Measurements from ENCODE around the gene PLEKHM3. TPM values are rescaled to one million over a fixed set of nuclear protein-coding genes. Genes with fewer than 3 reads are reported as not detected.

Gene PLEKHM3
- total and polyA plus RNA-seq, 2 experiments from 2014 or later = 3.9 to 8.8 TPM

DNA sequence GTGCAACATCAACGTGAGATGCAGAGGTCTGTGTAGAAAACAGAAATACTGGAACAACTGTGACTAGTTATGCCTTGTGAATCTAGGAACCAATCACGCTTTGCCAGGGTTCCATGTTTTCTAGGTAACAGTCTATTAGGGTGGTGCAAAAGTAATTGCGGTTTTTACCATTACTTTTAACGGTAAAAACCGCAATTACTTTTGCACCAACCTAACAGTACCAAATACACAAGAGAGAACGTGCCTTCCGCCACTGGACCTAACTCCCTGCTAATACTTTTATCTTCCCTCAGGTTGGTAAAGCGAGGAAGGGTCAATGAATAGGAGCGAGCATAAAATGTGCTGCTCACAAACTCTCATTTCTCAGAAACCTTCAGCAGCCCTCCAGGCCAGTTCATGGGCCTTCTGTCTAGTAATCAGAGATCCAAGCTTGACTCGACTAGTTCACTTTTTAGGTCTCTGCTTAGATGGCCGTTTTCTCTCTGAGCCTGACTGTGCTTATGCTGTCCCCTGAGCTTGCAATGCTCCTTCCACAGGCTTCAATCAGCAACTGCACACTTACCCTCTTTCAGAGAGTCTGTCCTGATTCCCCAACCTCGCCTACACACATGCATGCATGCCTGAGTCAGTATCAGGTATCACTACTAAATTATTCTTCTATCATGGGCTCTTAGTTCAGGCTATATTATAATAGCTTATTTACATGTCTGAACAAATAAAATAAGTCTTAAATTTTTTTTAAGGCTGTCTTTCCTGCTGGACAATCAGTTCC lies 47.0 kb downstream of the PLEKHM3 start:
- Histone ChIP-seq H3K4me3 (no peak overlapping the region), H3K9me2 (ENCODE audit: insufficient read depth) (no peaks in the 10 kb centered on the region), H3K4me1 (ENCODE audit: insufficient read depth) (no peaks in the 10 kb centered on the region), H3K27ac (ENCODE audit: low read depth) (no peak overlapping the region; the same call in 1 of the 2 replicates), H2AFZ (no peak overlapping the region), H3K4me2 (no peak overlapping the region), H3F3A (replicated peaks; ENCODE audit: low read depth) (no peaks in the 10 kb centered on the region), H3K79me2 (replicated peaks; ENCODE audit: insufficient read depth) (no peaks in the 10 kb centered on the region), H3K27me3 (ENCODE audit: insufficient read depth) (no peaks in the 10 kb centered on the region), H4K20me1 (replicated peaks; ENCODE audit: insufficient read depth) (no peaks in the 10 kb centered on the region), H3K36me3 (ENCODE audit: insufficient read depth) (no peaks in the 10 kb centered on the region)
- peaks cover 6% of the 10 kb centered on the region for H3K27me3 Mint-ChIP-seq (ENCODE audit: insufficient read depth, low read depth, poor library complexity)
- no peak overlapping the region for H3K27ac Mint-ChIP-seq
- peak; percentile 53 for ATAC-seq
- TF ChIP-seq, protein P1, sequence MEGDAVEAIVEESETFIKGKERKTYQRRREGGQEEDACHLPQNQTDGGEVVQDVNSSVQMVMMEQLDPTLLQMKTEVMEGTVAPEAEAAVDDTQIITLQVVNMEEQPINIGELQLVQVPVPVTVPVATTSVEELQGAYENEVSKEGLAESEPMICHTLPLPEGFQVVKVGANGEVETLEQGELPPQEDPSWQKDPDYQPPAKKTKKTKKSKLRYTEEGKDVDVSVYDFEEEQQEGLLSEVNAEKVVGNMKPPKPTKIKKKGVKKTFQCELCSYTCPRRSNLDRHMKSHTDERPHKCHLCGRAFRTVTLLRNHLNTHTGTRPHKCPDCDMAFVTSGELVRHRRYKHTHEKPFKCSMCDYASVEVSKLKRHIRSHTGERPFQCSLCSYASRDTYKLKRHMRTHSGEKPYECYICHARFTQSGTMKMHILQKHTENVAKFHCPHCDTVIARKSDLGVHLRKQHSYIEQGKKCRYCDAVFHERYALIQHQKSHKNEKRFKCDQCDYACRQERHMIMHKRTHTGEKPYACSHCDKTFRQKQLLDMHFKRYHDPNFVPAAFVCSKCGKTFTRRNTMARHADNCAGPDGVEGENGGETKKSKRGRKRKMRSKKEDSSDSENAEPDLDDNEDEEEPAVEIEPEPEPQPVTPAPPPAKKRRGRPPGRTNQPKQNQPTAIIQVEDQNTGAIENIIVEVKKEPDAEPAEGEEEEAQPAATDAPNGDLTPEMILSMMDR (conservative IDR thresholded peaks at IDR 0.05; ENCODE audit: low read depth in 2 of 2) = no peak
- no peak for TF ChIP-seq EZH2 (IDR thresholded peaks at IDR 0.05; ENCODE audit: low read depth, unreplicated experiment)
- TF ChIP-seq JUNB (IDR thresholded peaks at IDR 0.05; ENCODE audit: unreplicated experiment) = no peak
- TF ChIP-seq NANOG (IDR thresholded peaks at IDR 0.05; ENCODE audit: borderline replicate concordance) = no peak
- peaks cover 7% of the 10 kb centered on the region for H3K4me1 Mint-ChIP-seq
- no peaks in the 10 kb centered on the region for H3K36me3 Mint-ChIP-seq (ENCODE audit: low read depth)
- H3K4me3 Mint-ChIP-seq = no peak overlapping the region
- no peaks in the 10 kb centered on the region for H3K9me3 Mint-ChIP-seq
- DNase-seq (ENCODE audit: low spot score) = no peak

DNA sequence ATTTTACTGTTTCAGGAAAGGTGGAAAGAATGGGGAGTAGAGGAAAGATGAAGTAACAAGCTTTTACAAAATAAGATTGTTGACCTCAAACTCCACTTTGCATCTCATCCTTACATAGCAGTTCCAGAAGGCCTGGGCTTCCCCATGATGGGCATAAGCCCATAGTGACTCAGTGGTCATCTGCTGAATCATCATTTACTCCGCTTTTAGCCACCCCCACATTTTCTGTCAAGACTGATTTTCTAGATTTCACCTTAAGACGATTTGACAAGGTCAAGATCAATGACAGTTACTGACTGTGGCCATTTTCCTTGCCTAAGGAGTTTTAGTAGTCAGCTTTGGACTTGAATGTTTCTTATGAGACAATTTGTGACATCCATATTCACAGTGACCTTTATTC lies 49.4 kb downstream of the PLEKHM3 start:
- Histone ChIP-seq H3K4me2 (no peak overlapping the region), H3K4me1 (ENCODE audit: insufficient read depth) (peaks cover 17% of the 10 kb centered on the region), H3K36me3 (ENCODE audit: insufficient read depth) (no peaks in the 10 kb centered on the region), H3F3A (replicated peaks; ENCODE audit: low read depth) (0 out of 2 replicates have a peak, but pooled peaks cover 2% of the 10 kb centered on the region), H3K27me3 (ENCODE audit: insufficient read depth) (no peaks in the 10 kb centered on the region), H4K20me1 (replicated peaks; ENCODE audit: insufficient read depth) (no peaks in the 10 kb centered on the region), H3K27ac (ENCODE audit: low read depth) (no peak overlapping the region), H3K79me2 (replicated peaks; ENCODE audit: insufficient read depth) (no peaks in the 10 kb centered on the region), H3K9me2 (ENCODE audit: insufficient read depth) (no peaks in the 10 kb centered on the region), H2AFZ (no peak overlapping the region), H3K4me3 (no peak overlapping the region)
- H3K4me1 Mint-ChIP-seq = peaks cover 25% of the 10 kb centered on the region
- H3K27ac Mint-ChIP-seq = no peak overlapping the region
- peaks cover 3% of the 10 kb centered on the region for H3K27me3 Mint-ChIP-seq (ENCODE audit: insufficient read depth, low read depth, poor library complexity)
- H3K9me3 Mint-ChIP-seq = no peaks in the 10 kb centered on the region
- DNase-seq (ENCODE audit: low spot score) = no peak
- ATAC-seq = no peak
- H3K4me3 Mint-ChIP-seq = no peak overlapping the region
- no peaks in the 10 kb centered on the region for H3K36me3 Mint-ChIP-seq (ENCODE audit: low read depth)
- TF ChIP-seq, protein P2, sequence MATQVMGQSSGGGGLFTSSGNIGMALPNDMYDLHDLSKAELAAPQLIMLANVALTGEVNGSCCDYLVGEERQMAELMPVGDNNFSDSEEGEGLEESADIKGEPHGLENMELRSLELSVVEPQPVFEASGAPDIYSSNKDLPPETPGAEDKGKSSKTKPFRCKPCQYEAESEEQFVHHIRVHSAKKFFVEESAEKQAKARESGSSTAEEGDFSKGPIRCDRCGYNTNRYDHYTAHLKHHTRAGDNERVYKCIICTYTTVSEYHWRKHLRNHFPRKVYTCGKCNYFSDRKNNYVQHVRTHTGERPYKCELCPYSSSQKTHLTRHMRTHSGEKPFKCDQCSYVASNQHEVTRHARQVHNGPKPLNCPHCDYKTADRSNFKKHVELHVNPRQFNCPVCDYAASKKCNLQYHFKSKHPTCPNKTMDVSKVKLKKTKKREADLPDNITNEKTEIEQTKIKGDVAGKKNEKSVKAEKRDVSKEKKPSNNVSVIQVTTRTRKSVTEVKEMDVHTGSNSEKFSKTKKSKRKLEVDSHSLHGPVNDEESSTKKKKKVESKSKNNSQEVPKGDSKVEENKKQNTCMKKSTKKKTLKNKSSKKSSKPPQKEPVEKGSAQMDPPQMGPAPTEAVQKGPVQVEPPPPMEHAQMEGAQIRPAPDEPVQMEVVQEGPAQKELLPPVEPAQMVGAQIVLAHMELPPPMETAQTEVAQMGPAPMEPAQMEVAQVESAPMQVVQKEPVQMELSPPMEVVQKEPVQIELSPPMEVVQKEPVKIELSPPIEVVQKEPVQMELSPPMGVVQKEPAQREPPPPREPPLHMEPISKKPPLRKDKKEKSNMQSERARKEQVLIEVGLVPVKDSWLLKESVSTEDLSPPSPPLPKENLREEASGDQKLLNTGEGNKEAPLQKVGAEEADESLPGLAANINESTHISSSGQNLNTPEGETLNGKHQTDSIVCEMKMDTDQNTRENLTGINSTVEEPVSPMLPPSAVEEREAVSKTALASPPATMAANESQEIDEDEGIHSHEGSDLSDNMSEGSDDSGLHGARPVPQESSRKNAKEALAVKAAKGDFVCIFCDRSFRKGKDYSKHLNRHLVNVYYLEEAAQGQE (IDR thresholded peaks at IDR 0.05; ENCODE audit: unreplicated experiment) = no peak
- TF ChIP-seq, protein P3, sequence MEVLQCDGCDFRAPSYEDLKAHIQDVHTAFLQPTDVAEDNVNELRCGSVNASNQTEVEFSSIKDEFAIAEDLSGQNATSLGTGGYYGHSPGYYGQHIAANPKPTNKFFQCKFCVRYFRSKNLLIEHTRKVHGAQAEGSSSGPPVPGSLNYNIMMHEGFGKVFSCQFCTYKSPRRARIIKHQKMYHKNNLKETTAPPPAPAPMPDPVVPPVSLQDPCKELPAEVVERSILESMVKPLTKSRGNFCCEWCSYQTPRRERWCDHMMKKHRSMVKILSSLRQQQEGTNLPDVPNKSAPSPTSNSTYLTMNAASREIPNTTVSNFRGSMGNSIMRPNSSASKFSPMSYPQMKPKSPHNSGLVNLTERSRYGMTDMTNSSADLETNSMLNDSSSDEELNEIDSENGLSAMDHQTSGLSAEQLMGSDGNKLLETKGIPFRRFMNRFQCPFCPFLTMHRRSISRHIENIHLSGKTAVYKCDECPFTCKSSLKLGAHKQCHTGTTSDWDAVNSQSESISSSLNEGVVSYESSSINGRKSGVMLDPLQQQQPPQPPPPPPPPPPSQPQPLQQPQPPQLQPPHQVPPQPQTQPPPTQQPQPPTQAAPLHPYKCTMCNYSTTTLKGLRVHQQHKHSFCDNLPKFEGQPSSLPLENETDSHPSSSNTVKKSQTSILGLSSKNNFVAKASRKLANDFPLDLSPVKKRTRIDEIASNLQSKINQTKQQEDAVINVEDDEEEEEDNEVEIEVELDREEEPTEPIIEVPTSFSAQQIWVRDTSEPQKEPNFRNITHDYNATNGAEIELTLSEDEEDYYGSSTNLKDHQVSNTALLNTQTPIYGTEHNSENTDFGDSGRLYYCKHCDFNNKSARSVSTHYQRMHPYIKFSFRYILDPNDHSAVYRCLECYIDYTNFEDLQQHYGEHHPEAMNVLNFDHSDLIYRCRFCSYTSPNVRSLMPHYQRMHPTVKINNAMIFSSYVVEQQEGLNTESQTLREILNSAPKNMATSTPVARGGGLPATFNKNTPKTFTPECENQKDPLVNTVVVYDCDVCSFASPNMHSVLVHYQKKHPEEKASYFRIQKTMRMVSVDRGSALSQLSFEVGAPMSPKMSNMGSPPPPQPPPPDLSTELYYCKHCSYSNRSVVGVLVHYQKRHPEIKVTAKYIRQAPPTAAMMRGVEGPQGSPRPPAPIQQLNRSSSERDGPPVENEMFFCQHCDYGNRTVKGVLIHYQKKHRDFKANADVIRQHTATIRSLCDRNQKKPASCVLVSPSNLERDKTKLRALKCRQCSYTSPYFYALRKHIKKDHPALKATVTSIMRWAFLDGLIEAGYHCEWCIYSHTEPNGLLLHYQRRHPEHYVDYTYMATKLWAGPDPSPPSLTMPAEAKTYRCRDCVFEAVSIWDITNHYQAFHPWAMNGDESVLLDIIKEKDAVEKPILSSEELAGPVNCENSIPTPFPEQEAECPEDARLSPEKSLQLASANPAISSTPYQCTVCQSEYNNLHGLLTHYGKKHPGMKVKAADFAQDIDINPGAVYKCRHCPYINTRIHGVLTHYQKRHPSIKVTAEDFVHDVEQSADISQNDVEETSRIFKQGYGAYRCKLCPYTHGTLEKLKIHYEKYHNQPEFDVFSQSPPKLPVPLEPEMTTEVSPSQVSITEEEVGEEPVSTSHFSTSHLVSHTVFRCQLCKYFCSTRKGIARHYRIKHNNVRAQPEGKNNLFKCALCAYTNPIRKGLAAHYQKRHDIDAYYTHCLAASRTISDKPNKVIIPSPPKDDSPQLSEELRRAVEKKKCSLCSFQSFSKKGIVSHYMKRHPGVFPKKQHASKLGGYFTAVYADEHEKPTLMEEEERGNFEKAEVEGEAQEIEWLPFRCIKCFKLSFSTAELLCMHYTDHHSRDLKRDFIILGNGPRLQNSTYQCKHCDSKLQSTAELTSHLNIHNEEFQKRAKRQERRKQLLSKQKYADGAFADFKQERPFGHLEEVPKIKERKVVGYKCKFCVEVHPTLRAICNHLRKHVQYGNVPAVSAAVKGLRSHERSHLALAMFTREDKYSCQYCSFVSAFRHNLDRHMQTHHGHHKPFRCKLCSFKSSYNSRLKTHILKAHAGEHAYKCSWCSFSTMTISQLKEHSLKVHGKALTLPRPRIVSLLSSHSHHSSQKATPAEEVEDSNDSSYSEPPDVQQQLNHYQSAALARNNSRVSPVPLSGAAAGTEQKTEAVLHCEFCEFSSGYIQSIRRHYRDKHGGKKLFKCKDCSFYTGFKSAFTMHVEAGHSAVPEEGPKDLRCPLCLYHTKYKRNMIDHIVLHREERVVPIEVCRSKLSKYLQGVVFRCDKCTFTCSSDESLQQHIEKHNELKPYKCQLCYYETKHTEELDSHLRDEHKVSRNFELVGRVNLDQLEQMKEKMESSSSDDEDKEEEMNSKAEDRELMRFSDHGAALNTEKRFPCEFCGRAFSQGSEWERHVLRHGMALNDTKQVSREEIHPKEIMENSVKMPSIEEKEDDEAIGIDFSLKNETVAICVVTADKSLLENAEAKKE (CRISPR knock-in tag; IDR thresholded peaks at IDR 0.05) = no peak
- TF ChIP-seq NANOG (IDR thresholded peaks at IDR 0.05; ENCODE audit: borderline replicate concordance) (no peak), STAT1 (IDR thresholded peaks at IDR 0.05; ENCODE audit: unreplicated experiment) (no peak), CREB1 (CRISPR knock-in tag; IDR thresholded peaks at IDR 0.05; ENCODE audit: low read depth) (no peak)

Measured in GM23338 (cell line).